ENCODE results near the gene ABTB1. TPM values are rescaled to one million over a fixed set of nuclear protein-coding genes. Genes with fewer than 3 reads are reported as not detected.

The ABTB1 gene
- total and polyA plus RNA-seq, 9 of the 15 experiments (the other 6 are each of a cell fraction or from before 2014, with no cell fraction given): 0.04 to 2.3 (median 0.55) TPM; not detected in 1

DNA sequence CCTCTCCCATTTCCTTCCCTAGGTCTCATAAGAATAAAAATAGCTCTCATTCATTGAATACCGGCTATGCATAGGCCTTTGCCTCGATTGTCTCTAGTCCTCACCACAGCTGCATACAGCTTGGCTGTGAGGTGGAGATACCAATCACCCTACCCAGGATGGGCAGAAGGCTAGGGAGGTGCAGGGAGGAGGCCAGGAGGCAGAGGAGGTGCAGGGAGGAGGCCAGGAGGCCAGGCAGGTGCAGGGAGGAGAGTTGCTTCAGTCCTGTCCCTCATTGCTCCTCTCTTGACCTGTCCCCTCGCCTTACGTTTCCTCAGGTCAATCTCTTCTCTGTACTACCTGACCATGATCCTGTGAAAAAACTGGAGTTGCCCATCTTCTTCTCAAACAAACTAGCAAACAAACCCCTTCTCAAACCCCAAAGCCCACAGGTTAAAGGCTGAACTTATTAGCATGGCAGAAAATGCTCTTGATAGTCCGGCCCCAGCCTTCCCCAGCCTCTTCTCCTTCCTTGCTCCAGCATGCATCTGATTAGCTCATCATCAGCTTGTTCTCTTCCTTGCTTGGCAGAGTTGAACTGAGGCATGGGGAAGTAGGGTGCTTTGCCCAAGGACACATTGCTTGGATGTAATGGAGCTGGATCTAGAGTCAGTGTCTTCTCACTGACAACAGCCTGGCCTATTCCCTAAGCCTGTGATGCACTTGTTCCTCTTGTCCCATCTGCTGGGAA, 27.9 kb upstream of the ABTB1 start:
- H3K4me1 ChIP-seq (replicated peaks in 1 of 2; ENCODE audit: control insufficient read depth in 2 of 2, insufficient read depth in 2 of 2, low read length in 2 of 2): no peaks in the 10 kb centered on the region
- DNase-seq (ENCODE audit: extremely low read depth in 1 of 4, low spot score in 3 of 4): no peak
- no peak overlapping the region for H3K4me3 ChIP-seq
- no peak for FAIRE-seq
- no peaks in the 10 kb centered on the region for H4K20me1 ChIP-seq (replicated peaks; ENCODE audit: control insufficient read depth, insufficient read depth, low read length)
- peaks cover 12% of the 10 kb centered on the region; the same call in 2 of the 3 replicates for H3K36me3 ChIP-seq (ENCODE audit: control insufficient read depth, insufficient read depth, low read length)
- no peak overlapping the region for H3K27ac ChIP-seq (ENCODE audit: extremely low read depth, low read depth, low read length)
- H3K79me2 ChIP-seq (ENCODE audit: control insufficient read depth, insufficient read depth, low read length): no peaks in the 10 kb centered on the region
- CTCF ChIA-PET (ENCODE audit: low intra/inter-chr PET ratio): no interaction called here
- no peak overlapping the region for H3K4me2 ChIP-seq (ENCODE audit: insufficient read depth, low read length)
- no peak for ATAC-seq
- intact Hi-C loops (cut with micrococcal nuclease): no loop called here
- H3K9me3 ChIP-seq (replicated peaks; ENCODE audit: control insufficient read depth, insufficient read depth, low read depth, low read length): no peaks in the 10 kb centered on the region
- in situ Hi-C loops (cut with MboI): no loop called here
- no TSS peak for BruUV-seq (replicated peaks)
- 84% methylated on average over 4 of the region's 5 CpGs for WGBS (ENCODE audit: insufficient coverage, low coverage, missing lambda C conversion rate)
- no peaks in the 10 kb centered on the region for H3K9me1 ChIP-seq (ENCODE audit: control insufficient read depth, insufficient read depth, low read length)
- no peaks in the 10 kb centered on the region for H3K27me3 ChIP-seq (ENCODE audit: control insufficient read depth in 2 of 2, insufficient read depth in 2 of 2, low read length in 2 of 2)
- no peak overlapping the region for H3K9ac ChIP-seq (ENCODE audit: insufficient read depth in 1 of 2, low read depth in 2 of 2, low read length in 2 of 2)
- H2AFZ ChIP-seq (ENCODE audit: low read depth, low read length): no peak overlapping the region
- POLR2A ChIA-PET: interaction anchor here (0.6 to 1.2 kb wide), 3 partner anchors 12 to 1174 kb away, joined by 3 to 5 read pairs (median 3); no protein-coding TSS in a partner anchor
- TF ChIP-seq, protein P1, sequence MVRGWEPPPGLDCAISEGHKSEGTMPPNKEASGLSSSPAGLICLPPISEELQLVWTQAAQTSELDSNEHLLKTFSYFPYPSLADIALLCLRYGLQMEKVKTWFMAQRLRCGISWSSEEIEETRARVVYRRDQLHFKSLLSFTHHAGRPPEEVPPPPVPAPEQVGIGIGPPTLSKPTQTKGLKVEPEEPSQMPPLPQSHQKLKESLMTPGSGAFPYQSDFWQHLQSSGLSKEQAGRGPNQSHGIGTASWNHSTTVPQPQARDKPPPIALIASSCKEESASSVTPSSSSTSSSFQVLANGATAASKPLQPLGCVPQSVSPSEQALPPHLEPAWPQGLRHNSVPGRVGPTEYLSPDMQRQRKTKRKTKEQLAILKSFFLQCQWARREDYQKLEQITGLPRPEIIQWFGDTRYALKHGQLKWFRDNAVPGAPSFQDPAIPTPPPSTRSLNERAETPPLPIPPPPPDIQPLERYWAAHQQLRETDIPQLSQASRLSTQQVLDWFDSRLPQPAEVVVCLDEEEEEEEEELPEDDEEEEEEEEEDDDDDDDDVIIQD (CRISPR knock-in tag; IDR thresholded peaks at IDR 0.05): no peak
- TF ChIP-seq RNF2 (IDR thresholded peaks at IDR 0.05): no peak
- TF ChIP-seq, protein P2, sequence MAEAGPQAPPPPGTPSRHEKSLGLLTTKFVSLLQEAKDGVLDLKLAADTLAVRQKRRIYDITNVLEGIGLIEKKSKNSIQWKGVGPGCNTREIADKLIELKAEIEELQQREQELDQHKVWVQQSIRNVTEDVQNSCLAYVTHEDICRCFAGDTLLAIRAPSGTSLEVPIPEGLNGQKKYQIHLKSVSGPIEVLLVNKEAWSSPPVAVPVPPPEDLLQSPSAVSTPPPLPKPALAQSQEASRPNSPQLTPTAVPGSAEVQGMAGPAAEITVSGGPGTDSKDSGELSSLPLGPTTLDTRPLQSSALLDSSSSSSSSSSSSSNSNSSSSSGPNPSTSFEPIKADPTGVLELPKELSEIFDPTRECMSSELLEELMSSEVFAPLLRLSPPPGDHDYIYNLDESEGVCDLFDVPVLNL (CRISPR knock-in tag; IDR thresholded peaks at IDR 0.05; ENCODE audit: low read depth): no peak
- no peak for TF ChIP-seq KLF16 (IDR thresholded peaks at IDR 0.05)
- TF ChIP-seq CXXC5 (CRISPR knock-in tag; IDR thresholded peaks at IDR 0.05): no peak
- no peak for TF ChIP-seq PHB (CRISPR knock-in tag; IDR thresholded peaks at IDR 0.05)
- TF ChIP-seq CREM (IDR thresholded peaks at IDR 0.05; ENCODE audit: low read depth): no peak
- no peak for TF ChIP-seq SREBF2 (CRISPR knock-in tag; IDR thresholded peaks at IDR 0.05)
- TF ChIP-seq TRIM28 (IDR thresholded peaks at IDR 0.05): no peak
- TF ChIP-seq, protein P3, sequence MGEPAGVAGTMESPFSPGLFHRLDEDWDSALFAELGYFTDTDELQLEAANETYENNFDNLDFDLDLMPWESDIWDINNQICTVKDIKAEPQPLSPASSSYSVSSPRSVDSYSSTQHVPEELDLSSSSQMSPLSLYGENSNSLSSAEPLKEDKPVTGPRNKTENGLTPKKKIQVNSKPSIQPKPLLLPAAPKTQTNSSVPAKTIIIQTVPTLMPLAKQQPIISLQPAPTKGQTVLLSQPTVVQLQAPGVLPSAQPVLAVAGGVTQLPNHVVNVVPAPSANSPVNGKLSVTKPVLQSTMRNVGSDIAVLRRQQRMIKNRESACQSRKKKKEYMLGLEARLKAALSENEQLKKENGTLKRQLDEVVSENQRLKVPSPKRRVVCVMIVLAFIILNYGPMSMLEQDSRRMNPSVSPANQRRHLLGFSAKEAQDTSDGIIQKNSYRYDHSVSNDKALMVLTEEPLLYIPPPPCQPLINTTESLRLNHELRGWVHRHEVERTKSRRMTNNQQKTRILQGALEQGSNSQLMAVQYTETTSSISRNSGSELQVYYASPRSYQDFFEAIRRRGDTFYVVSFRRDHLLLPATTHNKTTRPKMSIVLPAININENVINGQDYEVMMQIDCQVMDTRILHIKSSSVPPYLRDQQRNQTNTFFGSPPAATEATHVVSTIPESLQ (CRISPR knock-in tag; IDR thresholded peaks at IDR 0.05): no peak
- TF ChIP-seq, protein P4, sequence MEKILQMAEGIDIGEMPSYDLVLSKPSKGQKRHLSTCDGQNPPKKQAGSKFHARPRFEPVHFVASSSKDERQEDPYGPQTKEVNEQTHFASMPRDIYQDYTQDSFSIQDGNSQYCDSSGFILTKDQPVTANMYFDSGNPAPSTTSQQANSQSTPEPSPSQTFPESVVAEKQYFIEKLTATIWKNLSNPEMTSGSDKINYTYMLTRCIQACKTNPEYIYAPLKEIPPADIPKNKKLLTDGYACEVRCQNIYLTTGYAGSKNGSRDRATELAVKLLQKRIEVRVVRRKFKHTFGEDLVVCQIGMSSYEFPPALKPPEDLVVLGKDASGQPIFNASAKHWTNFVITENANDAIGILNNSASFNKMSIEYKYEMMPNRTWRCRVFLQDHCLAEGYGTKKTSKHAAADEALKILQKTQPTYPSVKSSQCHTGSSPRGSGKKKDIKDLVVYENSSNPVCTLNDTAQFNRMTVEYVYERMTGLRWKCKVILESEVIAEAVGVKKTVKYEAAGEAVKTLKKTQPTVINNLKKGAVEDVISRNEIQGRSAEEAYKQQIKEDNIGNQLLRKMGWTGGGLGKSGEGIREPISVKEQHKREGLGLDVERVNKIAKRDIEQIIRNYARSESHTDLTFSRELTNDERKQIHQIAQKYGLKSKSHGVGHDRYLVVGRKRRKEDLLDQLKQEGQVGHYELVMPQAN (IDR thresholded peaks at IDR 0.05; ENCODE audit: borderline replicate concordance): no peak
- TF ChIP-seq HDGF (IDR thresholded peaks at IDR 0.05): no peak
- TF ChIP-seq BRD4 (IDR thresholded peaks at IDR 0.05): no peak
- TF ChIP-seq ZEB2 (IDR thresholded peaks at IDR 0.05): no peak
- TF ChIP-seq NFRKB (IDR thresholded peaks at IDR 0.05; ENCODE audit: low read depth): no peak
- TF ChIP-seq, protein P5, sequence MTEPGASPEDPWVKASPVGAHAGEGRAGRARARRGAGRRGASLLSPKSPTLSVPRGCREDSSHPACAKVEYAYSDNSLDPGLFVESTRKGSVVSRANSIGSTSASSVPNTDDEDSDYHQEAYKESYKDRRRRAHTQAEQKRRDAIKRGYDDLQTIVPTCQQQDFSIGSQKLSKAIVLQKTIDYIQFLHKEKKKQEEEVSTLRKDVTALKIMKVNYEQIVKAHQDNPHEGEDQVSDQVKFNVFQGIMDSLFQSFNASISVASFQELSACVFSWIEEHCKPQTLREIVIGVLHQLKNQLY (CRISPR knock-in tag; conservative IDR thresholded peaks at IDR 0.05): no peak
- no peak for TF ChIP-seq ZNF79 (CRISPR knock-in tag; IDR thresholded peaks at IDR 0.05; ENCODE audit: low read depth)

Data from K562 (cell line).